ENCODE results near the gene KHDRBS1.
"Not testable (repeated sequence)": the region's sequence is repeated elsewhere in the genome, so short reads cannot be mapped to it uniquely, and the experiment has no call there.

KHDRBS1 gene

DNA sequence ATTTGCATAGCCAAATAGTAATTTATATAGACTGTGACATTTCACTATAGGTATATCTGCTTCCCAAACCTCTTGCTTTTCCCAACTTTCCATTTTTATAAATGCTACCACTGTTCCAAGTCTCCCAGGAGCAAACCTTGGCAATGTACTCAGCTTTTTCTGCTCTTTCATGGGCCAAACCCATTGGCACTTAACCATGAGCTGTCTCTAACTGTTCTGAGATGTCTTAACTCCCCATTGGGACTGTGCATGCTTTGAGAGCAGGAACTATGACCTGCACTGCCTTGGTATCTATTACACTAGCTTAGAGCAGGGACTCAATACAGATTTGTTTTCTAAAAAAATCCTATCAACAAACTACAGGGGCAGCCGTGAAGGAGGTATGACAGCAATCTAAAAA is 22.5 kb upstream of the KHDRBS1 start:
- H3K27ac ChIP-seq (ENCODE audit: low read length) = no peak overlapping the region
- H3K36me3 ChIP-seq (ENCODE audit: insufficient read depth, low read length) = no peaks in the 10 kb centered on the region
- no peak overlapping the region for H3K4me3 ChIP-seq (ENCODE audit: low read depth in 1 of 2, low read length in 2 of 2)
- no peak overlapping the region for H3K4me2 ChIP-seq (ENCODE audit: insufficient read depth, low read length)
- no peaks in the 10 kb centered on the region for H3K9me3 ChIP-seq (ENCODE audit: insufficient read depth, low read length, severe bottlenecking)
- no peak overlapping the region for H3K9ac ChIP-seq (ENCODE audit: low read depth, low read length)
- H3K4me1 ChIP-seq (ENCODE audit: insufficient read depth, low read length) = no peaks in the 10 kb centered on the region
- TF ChIP-seq, protein P1, sequence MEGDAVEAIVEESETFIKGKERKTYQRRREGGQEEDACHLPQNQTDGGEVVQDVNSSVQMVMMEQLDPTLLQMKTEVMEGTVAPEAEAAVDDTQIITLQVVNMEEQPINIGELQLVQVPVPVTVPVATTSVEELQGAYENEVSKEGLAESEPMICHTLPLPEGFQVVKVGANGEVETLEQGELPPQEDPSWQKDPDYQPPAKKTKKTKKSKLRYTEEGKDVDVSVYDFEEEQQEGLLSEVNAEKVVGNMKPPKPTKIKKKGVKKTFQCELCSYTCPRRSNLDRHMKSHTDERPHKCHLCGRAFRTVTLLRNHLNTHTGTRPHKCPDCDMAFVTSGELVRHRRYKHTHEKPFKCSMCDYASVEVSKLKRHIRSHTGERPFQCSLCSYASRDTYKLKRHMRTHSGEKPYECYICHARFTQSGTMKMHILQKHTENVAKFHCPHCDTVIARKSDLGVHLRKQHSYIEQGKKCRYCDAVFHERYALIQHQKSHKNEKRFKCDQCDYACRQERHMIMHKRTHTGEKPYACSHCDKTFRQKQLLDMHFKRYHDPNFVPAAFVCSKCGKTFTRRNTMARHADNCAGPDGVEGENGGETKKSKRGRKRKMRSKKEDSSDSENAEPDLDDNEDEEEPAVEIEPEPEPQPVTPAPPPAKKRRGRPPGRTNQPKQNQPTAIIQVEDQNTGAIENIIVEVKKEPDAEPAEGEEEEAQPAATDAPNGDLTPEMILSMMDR (IDR thresholded peaks at IDR 0.05; ENCODE audit: borderline replicate concordance, extremely low read depth, low read length, poor library complexity, severe bottlenecking) = no peak
- DNase-seq (no peak), ATAC-seq (ENCODE audit: insufficient read depth, low read depth) (no peak)
- H3K27me3 ChIP-seq (ENCODE audit: insufficient read depth, low read length, poor library complexity) = no peaks in the 10 kb centered on the region
- no peaks in the 10 kb centered on the region for H3K79me2 ChIP-seq (ENCODE audit: insufficient read depth, low read length)
- H2AFZ ChIP-seq (ENCODE audit: low read depth, low read length) = no peak overlapping the region
- no peaks in the 10 kb centered on the region for H4K20me1 ChIP-seq (ENCODE audit: insufficient read depth, low read length)

DNA sequence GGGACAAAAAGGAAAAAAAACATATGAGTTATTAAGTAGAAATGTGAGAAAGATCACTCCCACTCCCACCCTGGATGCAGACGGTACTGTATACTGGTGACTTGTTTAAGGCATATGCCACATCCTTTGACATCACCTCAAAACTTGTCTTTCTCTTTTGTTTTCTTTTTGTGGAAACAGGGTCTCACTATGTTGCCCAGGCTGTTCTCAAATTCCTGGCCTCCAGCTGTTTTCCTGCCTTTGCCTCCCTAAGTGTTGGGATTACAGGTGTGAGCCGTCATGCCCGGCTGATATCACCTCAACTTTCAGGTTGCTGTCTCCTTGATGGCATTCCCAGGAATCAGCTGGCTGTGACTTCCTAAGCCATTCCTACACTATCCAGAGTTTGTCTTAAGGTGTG is 18.4 kb upstream of the KHDRBS1 start:
- Histone ChIP-seq H3K4me1 (ENCODE audit: insufficient read depth, low read length) (no peaks in the 10 kb centered on the region), H4K20me1 (ENCODE audit: insufficient read depth, low read length) (no peaks in the 10 kb centered on the region), H3K27ac (ENCODE audit: low read length) (no peak overlapping the region), H3K9me3 (ENCODE audit: insufficient read depth, low read length, severe bottlenecking) (no peaks in the 10 kb centered on the region), H3K27me3 (ENCODE audit: insufficient read depth, low read length, poor library complexity) (no peaks in the 10 kb centered on the region), H3K4me3 (ENCODE audit: low read depth in 1 of 2, low read length in 2 of 2) (no peak overlapping the region), H3K36me3 (ENCODE audit: insufficient read depth, low read length) (no peaks in the 10 kb centered on the region), H3K9ac (ENCODE audit: low read depth, low read length) (no peak overlapping the region), H2AFZ (ENCODE audit: low read depth, low read length) (no peak overlapping the region), H3K79me2 (ENCODE audit: insufficient read depth, low read length) (no peaks in the 10 kb centered on the region), H3K4me2 (ENCODE audit: insufficient read depth, low read length) (no peak overlapping the region)
- DNase-seq (no peak), ATAC-seq (ENCODE audit: insufficient read depth, low read depth) (no peak)
- no peak for TF ChIP-seq EZH2 (IDR thresholded peaks at IDR 0.05; ENCODE audit: borderline replicate concordance, low read depth, low read length, severe bottlenecking)
- TF ChIP-seq, protein P1 (IDR thresholded peaks at IDR 0.05; ENCODE audit: borderline replicate concordance, extremely low read depth, low read length, poor library complexity, severe bottlenecking) = no peak

DNA sequence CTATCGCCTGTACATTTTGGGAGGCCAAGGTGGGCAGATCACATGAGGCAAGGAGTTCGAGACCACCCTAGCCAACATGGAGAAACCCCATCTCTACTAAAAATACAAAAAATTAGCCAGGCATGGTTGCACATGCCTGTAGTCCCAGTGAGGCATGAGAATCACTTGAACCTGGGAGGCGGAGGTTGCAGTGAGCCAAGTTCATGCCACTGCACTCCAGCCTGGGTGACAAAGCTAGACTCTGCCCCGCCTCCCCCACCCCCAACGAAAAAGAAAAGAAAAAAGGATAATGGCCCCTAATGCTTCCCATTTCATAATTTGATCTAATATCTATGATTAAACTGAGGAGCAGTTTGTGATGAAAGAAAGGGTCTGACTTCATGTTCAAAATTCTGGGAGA is 17.5 kb upstream of the KHDRBS1 start:
- not testable (repeated sequence) for H3K9ac ChIP-seq (ENCODE audit: low read depth, low read length); H3K27me3 ChIP-seq (ENCODE audit: insufficient read depth, low read length, poor library complexity); H3K4me1 ChIP-seq (ENCODE audit: insufficient read depth, low read length); H4K20me1 ChIP-seq (ENCODE audit: insufficient read depth, low read length); H3K79me2 ChIP-seq (ENCODE audit: insufficient read depth, low read length); H3K4me3 ChIP-seq (ENCODE audit: low read depth in 1 of 2, low read length in 2 of 2); DNase-seq; H3K36me3 ChIP-seq (ENCODE audit: insufficient read depth, low read length); H3K4me2 ChIP-seq (ENCODE audit: insufficient read depth, low read length); H3K27ac ChIP-seq (ENCODE audit: low read length); H2AFZ ChIP-seq (ENCODE audit: low read depth, low read length); ATAC-seq (ENCODE audit: insufficient read depth, low read depth); H3K9me3 ChIP-seq (ENCODE audit: insufficient read depth, low read length, severe bottlenecking)

DNA sequence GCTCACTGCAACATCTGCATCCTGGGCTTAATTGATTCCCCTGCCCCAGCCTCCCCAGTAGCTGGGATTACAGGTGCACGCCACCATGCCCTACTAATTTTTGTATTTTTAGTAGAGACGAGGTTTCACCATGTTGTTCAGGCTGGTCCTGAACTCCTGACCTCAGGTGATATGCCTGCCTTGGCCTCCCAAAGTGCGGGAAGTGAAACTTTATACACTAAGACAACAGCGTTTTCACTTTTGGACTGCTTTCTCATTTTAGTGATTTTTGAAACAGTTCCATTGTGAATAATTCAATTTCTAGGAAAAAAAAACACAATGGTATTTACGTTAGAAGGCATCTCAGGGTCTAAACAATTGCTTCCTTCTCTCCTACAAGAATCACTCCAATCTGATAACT is 11.8 kb upstream of the KHDRBS1 start:
- Histone ChIP-seq H4K20me1 (ENCODE audit: insufficient read depth, low read length) (no peaks in the 10 kb centered on the region), H3K27ac (ENCODE audit: low read length) (no peak overlapping the region), H3K36me3 (ENCODE audit: insufficient read depth, low read length) (no peaks in the 10 kb centered on the region), H3K27me3 (ENCODE audit: insufficient read depth, low read length, poor library complexity) (no peaks in the 10 kb centered on the region), H3K4me3 (ENCODE audit: low read depth in 1 of 2, low read length in 2 of 2) (no peak overlapping the region), H2AFZ (ENCODE audit: low read depth, low read length) (no peak overlapping the region), H3K9ac (ENCODE audit: low read depth, low read length) (no peak overlapping the region), H3K4me2 (ENCODE audit: insufficient read depth, low read length) (no peak overlapping the region), H3K4me1 (ENCODE audit: insufficient read depth, low read length) (no peaks in the 10 kb centered on the region), H3K79me2 (ENCODE audit: insufficient read depth, low read length) (no peaks in the 10 kb centered on the region), H3K9me3 (ENCODE audit: insufficient read depth, low read length, severe bottlenecking) (no peaks in the 10 kb centered on the region)
- DNase-seq (no peak), ATAC-seq (ENCODE audit: insufficient read depth, low read depth) (no peak)
- no peak for TF ChIP-seq EZH2 (IDR thresholded peaks at IDR 0.05; ENCODE audit: borderline replicate concordance, low read depth, low read length, severe bottlenecking)
- TF ChIP-seq, protein P1 (IDR thresholded peaks at IDR 0.05; ENCODE audit: borderline replicate concordance, extremely low read depth, low read length, poor library complexity, severe bottlenecking) = no peak

DNA sequence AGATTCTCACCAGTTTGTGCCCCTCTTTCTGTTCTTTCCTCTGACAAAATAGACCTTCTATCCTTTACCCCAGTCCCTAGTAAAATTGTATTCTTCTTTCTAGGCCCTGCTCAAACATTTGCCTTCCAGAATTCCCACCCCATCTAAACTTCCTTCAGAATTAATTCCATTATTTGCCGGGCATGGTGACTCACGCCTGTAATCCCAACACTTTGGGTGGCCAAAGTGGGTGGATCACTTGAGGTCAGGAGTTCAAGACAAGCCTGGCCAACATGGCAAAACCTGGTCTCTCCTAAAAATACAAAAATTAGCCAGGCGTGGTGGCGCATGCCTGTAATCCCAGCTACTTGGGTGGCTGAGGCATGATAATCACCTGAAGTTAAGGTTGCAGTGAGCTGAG is 11.4 kb upstream of the KHDRBS1 start:
- H3K4me2 ChIP-seq (ENCODE audit: insufficient read depth, low read length); DNase-seq; H3K9me3 ChIP-seq (ENCODE audit: insufficient read depth, low read length, severe bottlenecking); H3K36me3 ChIP-seq (ENCODE audit: insufficient read depth, low read length); ATAC-seq (ENCODE audit: insufficient read depth, low read depth); H3K4me1 ChIP-seq (ENCODE audit: insufficient read depth, low read length); H2AFZ ChIP-seq (ENCODE audit: low read depth, low read length); H3K79me2 ChIP-seq (ENCODE audit: insufficient read depth, low read length); H4K20me1 ChIP-seq (ENCODE audit: insufficient read depth, low read length); H3K27me3 ChIP-seq (ENCODE audit: insufficient read depth, low read length, poor library complexity); H3K9ac ChIP-seq (ENCODE audit: low read depth, low read length); H3K4me3 ChIP-seq (ENCODE audit: low read depth in 1 of 2, low read length in 2 of 2); H3K27ac ChIP-seq (ENCODE audit: low read length): not testable (repeated sequence)

Measured in DND-41 (cell line).